Measurements from ENCODE around the gene FBXL13.
"Not testable (repeated sequence)": the region's sequence is repeated elsewhere in the genome, so short reads cannot be mapped to it uniquely, and the experiment has no call there.

FBXL13 gene

GRCh38 chr7:103074519-103075336 is at the start of gene FBXL13, which contains the start of gene ARMC10:
Gene FBXL13 (minus strand): TSS chr7:103074796.
Gene ARMC10 (plus strand): TSS chr7:103075140. CDS start chr7:103075273, 133 bp downstream.
- peak; percentile 88 for DNase-seq (ENCODE audit: low read depth)

GRCh38 chr7:103123529-103123928 is 48.9 kb upstream of the FBXL13 start:
- no peak for DNase-seq (ENCODE audit: low read depth)

GRCh38 chr7:103121641-103122040 is 47.0 kb upstream of the FBXL13 start:
- DNase-seq (ENCODE audit: low read depth) = no peak

- DNase-seq (ENCODE audit: low read depth) = no peak
Observed at GRCh38 chr7:103120362-103120761, 45.8 kb upstream of the FBXL13 start.

GRCh38 chr7:103119791-103120291 is 45.2 kb upstream of the FBXL13 start:
- no peak for DNase-seq (ENCODE audit: low read depth)

- DNase-seq (ENCODE audit: low read depth) = no peak
Observed at GRCh38 chr7:103117465-103117864, 42.9 kb upstream of the FBXL13 start.

GRCh38 chr7:103116991-103117390 is 42.4 kb upstream of the FBXL13 start:
- no peak for DNase-seq (ENCODE audit: low read depth)

GRCh38 chr7:103116511-103116910 is 41.9 kb upstream of the FBXL13 start:
- no peak for DNase-seq (ENCODE audit: low read depth)

GRCh38 chr7:103115771-103116170 is 41.2 kb upstream of the FBXL13 start:
- no peak for DNase-seq (ENCODE audit: low read depth)

- no peak for DNase-seq (ENCODE audit: low read depth)
Observed at GRCh38 chr7:103114576-103115008, 40.0 kb upstream of the FBXL13 start.

GRCh38 chr7:103113164-103113563 is 38.6 kb upstream of the FBXL13 start:
- no peak for DNase-seq (ENCODE audit: low read depth)

- DNase-seq (ENCODE audit: low read depth) = not testable (repeated sequence)
Observed at GRCh38 chr7:103106703-103107070, 32.1 kb upstream of the FBXL13 start.

- no peak for DNase-seq (ENCODE audit: low read depth)
Observed at GRCh38 chr7:103106005-103106702, 31.6 kb upstream of the FBXL13 start.

GRCh38 chr7:103101543-103101942 is 26.9 kb upstream of the FBXL13 start:
- no peak for DNase-seq (ENCODE audit: low read depth)

- DNase-seq (ENCODE audit: low read depth) = no peak
Observed at GRCh38 chr7:103100348-103100747, 25.8 kb upstream of the FBXL13 start.

- no peak for DNase-seq (ENCODE audit: low read depth)
Observed at GRCh38 chr7:103097041-103097440, 22.4 kb upstream of the FBXL13 start.

GRCh38 chr7:103095558-103095957 is 21.0 kb upstream of the FBXL13 start:
- DNase-seq (ENCODE audit: low read depth) = not testable (repeated sequence)

GRCh38 chr7:103094102-103094501 is 19.5 kb upstream of the FBXL13 start:
- no peak for DNase-seq (ENCODE audit: low read depth)

GRCh38 chr7:103093429-103093828 is 18.8 kb upstream of the FBXL13 start:
- DNase-seq (ENCODE audit: low read depth) = no peak

GRCh38 chr7:103092321-103092720 is 17.7 kb upstream of the FBXL13 start:
- not testable (repeated sequence) for DNase-seq (ENCODE audit: low read depth)

GRCh38 chr7:103083210-103083609 is 8.6 kb upstream of the FBXL13 start:
- DNase-seq (ENCODE audit: low read depth) = no peak

GRCh38 chr7:103082497-103082896 is 7.9 kb upstream of the FBXL13 start:
- DNase-seq (ENCODE audit: low read depth) = no peak

- no peak for DNase-seq (ENCODE audit: low read depth)
Observed at GRCh38 chr7:103080923-103081322, 6.3 kb upstream of the FBXL13 start.

Measured in stimulated activated CD8-positive, alpha-beta memory T cell treated with anti-CD3 and anti-CD28 coated beads, Interleukin-12 subunit alpha, Interleukin-12 subunit beta, amount 100 ng/mL, for 4 hours (primary cell).